Activated B cell treated with CpG ODN at 0.5 μM for 24 hours (primary cell): ENCODE results near the gene ADAD2. TPM values are rescaled to one million over a fixed set of nuclear protein-coding genes. Genes with fewer than 3 reads are reported as not detected.

Experiments used
- ATAC-seq: fragments of 200-7000 bp; cut with Tn5 transposase; one replicate; pipeline ENCODE4 v1.10.0; 2021; ENCODE audit warnings: low read depth, mild to moderate bottlenecking, moderate library complexity
- CTCF ChIA-PET: fragments of 350-600 bp; sonication (Branson Sonifier 250); formaldehyde crosslinking; loops from one replicate; lab custom pipeline; 2021; ENCODE audit warnings: antibody characterized with exemption; lab: Charles Lee
- POLR2A ChIA-PET: fragments of 350-600 bp; sonication (Branson Sonifier 250); formaldehyde crosslinking; loops from one replicate; lab custom pipeline; 2021; ENCODE audit warnings: antibody characterized with exemption; lab: Charles Lee
- DNase-seq: peaks from one replicate; pipeline ENCODE4 v3.0.0; 2022
- H3K27ac Mint-ChIP-seq: one replicate; pipeline ENCODE4 v1.8.0; 2020; ENCODE audit warnings: mixed read lengths
- H3K27me3 Mint-ChIP-seq: one replicate; pipeline ENCODE4 v1.8.0; 2021; ENCODE audit warnings: mixed read lengths
- H3K36me3 Mint-ChIP-seq: one replicate; pipeline ENCODE4 v1.8.0; 2021; ENCODE audit warnings: low read depth, mixed read lengths
- H3K4me1 Mint-ChIP-seq: one replicate; pipeline ENCODE4 v1.8.0; 2021; ENCODE audit warnings: mixed read lengths
- H3K4me3 Mint-ChIP-seq: one replicate; pipeline ENCODE4 v1.8.0; 2020; ENCODE audit warnings: mild to moderate bottlenecking, mixed read lengths
- H3K9me3 Mint-ChIP-seq: one replicate; pipeline ENCODE4 v1.8.0; 2020; ENCODE audit warnings: mixed read lengths
- CTCF ChIP-seq: fragments of 200-600 bp; IDR thresholded peaks from one replicate; pipeline ENCODE4 v1.8.0; 2022; ENCODE audit warnings: antibody characterized with exemption, mild to moderate bottlenecking
- intact Hi-C: fragments of 100-400 bp; cut with micrococcal nuclease; formaldehyde crosslinking; loops from one replicate; pipeline ENCODE4 v1.15.1; 2024
- total RNA-seq: library from RNA; stranded (reverse); gene quantifications from 2 replicates; pipeline ENCODE4 v1.2.3, GENCODE V29; 2022

The ADAD2 gene
- total RNA-seq, 1 donor from 2014 or later = not detected

GRCh38 chr16:84178892-84179611, 11.9 kb upstream of the ADAD2 start:
- H3K4me1 Mint-ChIP-seq = peaks cover 5% of the 10 kb centered on the region
- H3K9me3 Mint-ChIP-seq = no peaks in the 10 kb centered on the region
- no peak for TF ChIP-seq CTCF
- H3K27me3 Mint-ChIP-seq = no peaks in the 10 kb centered on the region
- H3K36me3 Mint-ChIP-seq = peaks cover 52% of the 10 kb centered on the region
- H3K27ac Mint-ChIP-seq = no peak overlapping the region
- ChIA-PET POLR2A (no interaction called here), CTCF (no interaction called here)
- intact Hi-C loops = no loop called here
- H3K4me3 Mint-ChIP-seq = no peak overlapping the region
- no peak for DNase-seq
- ATAC-seq = no peak

- intact Hi-C loops = loop anchor here (10.0 kb wide), 1 partner anchor 285 kb away; the partner anchor contains the start of gene MLYCD
- no peak for TF ChIP-seq CTCF
- ChIA-PET POLR2A (no interaction called here), CTCF (no interaction called here)
- H3K27me3 Mint-ChIP-seq = no peaks in the 10 kb centered on the region
- no peaks in the 10 kb centered on the region for H3K9me3 Mint-ChIP-seq
- DNase-seq (no peak), ATAC-seq (no peak)
- H3K27ac Mint-ChIP-seq = no peak overlapping the region
- peaks cover 5% of the 10 kb centered on the region for H3K4me1 Mint-ChIP-seq
- H3K36me3 Mint-ChIP-seq = peaks cover 59% of the 10 kb centered on the region
- H3K4me3 Mint-ChIP-seq = no peak overlapping the region
Observed at GRCh38 chr16:84179612-84180320, 11.2 kb upstream of the ADAD2 start.

- H3K9me3 Mint-ChIP-seq = no peaks in the 10 kb centered on the region
- no peak overlapping the region for H3K4me3 Mint-ChIP-seq
- DNase-seq (no peak), ATAC-seq (no peak)
- H3K27ac Mint-ChIP-seq = no peak overlapping the region
- no peaks in the 10 kb centered on the region for H3K27me3 Mint-ChIP-seq
- intact Hi-C loops = loop anchor here (10.0 kb wide), 1 partner anchor 286 kb away; the partner anchor contains the start of gene MLYCD
- H3K36me3 Mint-ChIP-seq = peaks cover 63% of the 10 kb centered on the region
- no peak for TF ChIP-seq CTCF
- ChIA-PET POLR2A (interaction anchor here (0.6 kb wide), 1 partner anchor 932 kb away, joined by 5 read pairs; the partner anchor contains the start of gene CIBAR2), CTCF (no interaction called here)
- H3K4me1 Mint-ChIP-seq = peaks cover 8% of the 10 kb centered on the region
Observed at GRCh38 chr16:84180519-84181140, 10.3 kb upstream of the ADAD2 start.

GRCh38 chr16:84181144-84181915, 9.6 kb upstream of the ADAD2 start:
- ATAC-seq (no peak), DNase-seq (no peak)
- intact Hi-C loops = loop anchor here (10.0 kb wide), 1 partner anchor 287 kb away; the partner anchor contains the start of gene MLYCD
- no peaks in the 10 kb centered on the region for H3K27me3 Mint-ChIP-seq
- H3K36me3 Mint-ChIP-seq = peaks cover 63% of the 10 kb centered on the region
- H3K9me3 Mint-ChIP-seq = no peaks in the 10 kb centered on the region
- CTCF ChIA-PET = no interaction called here
- no peak for TF ChIP-seq CTCF
- no peak overlapping the region for H3K27ac Mint-ChIP-seq
- H3K4me1 Mint-ChIP-seq = peaks cover 15% of the 10 kb centered on the region
- H3K4me3 Mint-ChIP-seq = no peak overlapping the region
- POLR2A ChIA-PET = interaction anchor here (0.6 kb wide), 1 partner anchor 931 kb away, joined by 5 read pairs; the partner anchor contains the start of gene CIBAR2
